RKO (cell line): ENCODE data around the gene METTL2A.
"Not testable (repeated sequence)": the region's sequence is repeated elsewhere in the genome, so short reads cannot be mapped to it uniquely, and the experiment has no call there.

Experiments
- DNase-seq: peaks from one replicate; pipeline ENCODE4 v3.0.0-alpha.2; 2016; ENCODE audit warnings: low spot score

METTL2A gene

GRCh38 chr17:62423647-62424461 is at the start of gene METTL2A:
Gene METTL2A (plus strand): TSS chr17:62423897. CDS start chr17:62423903, 6 bp downstream.
- peak; percentile 95 for DNase-seq

GRCh38 chr17:62380253-62380652 is 43.4 kb upstream of the METTL2A start, which contains the start of gene EFCAB3:
Gene EFCAB3 (plus strand): TSS chr17:62380553. CDS start chr17:62382980, 2,427 bp downstream.
- no peak for DNase-seq

GRCh38 chr17:62381561-62381960 is 42.1 kb upstream of the METTL2A start:
- no peak for DNase-seq

GRCh38 chr17:62388856-62389255 is 34.8 kb upstream of the METTL2A start:
- no peak for DNase-seq

GRCh38 chr17:62392908-62393307 is 30.8 kb upstream of the METTL2A start:
- DNase-seq, result no peak

- DNase-seq, result no peak
These were observed 24.8 kb upstream of the METTL2A start for GRCh38 chr17:62398891-62399290.

- DNase-seq, result no peak
These were observed 18.2 kb upstream of the METTL2A start for GRCh38 chr17:62405451-62405850.

- DNase-seq, result not testable (repeated sequence)
These were observed 10.6 kb upstream of the METTL2A start for GRCh38 chr17:62413090-62413489.

GRCh38 chr17:62426214-62426613 is 2.5 kb downstream of the METTL2A start:
- not testable (repeated sequence) for DNase-seq

GRCh38 chr17:62435251-62435650 is 11.6 kb downstream of the METTL2A start:
- DNase-seq, result not testable (repeated sequence)

- not testable (repeated sequence) for DNase-seq
These were observed 17.5 kb downstream of the METTL2A start for GRCh38 chr17:62441181-62441580.

- DNase-seq, result no peak
These were observed 20.4 kb downstream of the METTL2A start for GRCh38 chr17:62444063-62444462.

GRCh38 chr17:62445791-62446190 is 22.1 kb downstream of the METTL2A start:
- not testable (repeated sequence) for DNase-seq

GRCh38 chr17:62452195-62452594 is 28.5 kb downstream of the METTL2A start:
- DNase-seq, result not testable (repeated sequence)

- DNase-seq, result not testable (repeated sequence)
These were observed 29.3 kb downstream of the METTL2A start for GRCh38 chr17:62453041-62453440.

GRCh38 chr17:62453656-62454055 is 30.0 kb downstream of the METTL2A start:
- not testable (repeated sequence) for DNase-seq

- DNase-seq, result not testable (repeated sequence)
These were observed 30.4 kb downstream of the METTL2A start for GRCh38 chr17:62454111-62454510.

GRCh38 chr17:62456016-62456415 is 32.3 kb downstream of the METTL2A start:
- DNase-seq, result no peak

- not testable (repeated sequence) for DNase-seq
These were observed 34.8 kb downstream of the METTL2A start for GRCh38 chr17:62458483-62458882.

GRCh38 chr17:62464422-62464821 is 40.7 kb downstream of the METTL2A start:
- DNase-seq, result not testable (repeated sequence)

- not testable (repeated sequence) for DNase-seq
These were observed 41.6 kb downstream of the METTL2A start for GRCh38 chr17:62465271-62465670.

GRCh38 chr17:62470666-62471379 is 47.1 kb downstream of the METTL2A start:
- DNase-seq, result peak; percentile 39

- not testable (repeated sequence) for DNase-seq
These were observed 47.7 kb downstream of the METTL2A start for GRCh38 chr17:62471380-62471880.
